Jurkat, Clone E6-1 (cell line): ENCODE data around the gene ABHD12B.

Source experiments
- DNase-seq: peaks from one replicate; pipeline ENCODE4 v3.0.0-alpha.2; 2011; ENCODE audit warnings: low read depth, low spot score
- H3K4me3 ChIP-seq: 2 replicates; pipeline ENCODE4 v1.5.1; 2011; ENCODE audit warnings: mild to moderate bottlenecking, low read length, control low read depth, moderate library complexity

The ABHD12B gene

GRCh38 chr14:50947446-50947845 lies 75.6 kb downstream of the ABHD12B start:
- no peak for DNase-seq

GRCh38 chr14:50948205-50948604 lies 76.4 kb downstream of the ABHD12B start:
- DNase-seq, result no peak
- no peak overlapping the region for H3K4me3 ChIP-seq

More at GRCh38 chr14:50947446-50947845, 75.6 kb downstream of the ABHD12B start:
- H3K4me3 ChIP-seq, result no peak overlapping the region

GRCh38 chr14:50951032-50951431 lies 79.2 kb downstream of the ABHD12B start:
- DNase-seq, result no peak
- no peak overlapping the region for H3K4me3 ChIP-seq

- H3K4me3 ChIP-seq, result no peak overlapping the region
- DNase-seq, result no peak
These were observed 81.6 kb downstream of the ABHD12B start for GRCh38 chr14:50953502-50953901.
